H9 (cell line): ENCODE measurements around the gene ZBP1. TPM values are rescaled to one million over a fixed set of nuclear protein-coding genes. Genes with fewer than 3 reads are reported as not detected.

Experiments
- DNase-seq: peaks from one replicate; pipeline ENCODE4 v3.0.0-alpha.2; 2017
- H2AFZ ChIP-seq: one replicate; pipeline ENCODE4 v1.6.1; 2013; ENCODE audit warnings: mild to moderate bottlenecking, low read length, control low read depth, moderate library complexity
- H2AK5ac ChIP-seq: 2 replicates; pipeline ENCODE4 v1.6.1; 2013; ENCODE audit warnings: low read length, control low read depth, mixed read lengths; ENCODE audit not compliant: insufficient read length
- H2BK120ac ChIP-seq: one replicate; pipeline ENCODE4 v1.6.1; 2013; ENCODE audit warnings: low read depth, mild to moderate bottlenecking, low read length, control low read depth, inconsistent platforms; ENCODE audit not compliant: poor library complexity, severe bottlenecking
- H2BK12ac ChIP-seq: 2 replicates; pipeline ENCODE4 v1.6.1; 2013; ENCODE audit warnings: low read length, control low read depth, mixed read lengths, low read depth; ENCODE audit not compliant: insufficient read length
- H2BK15ac ChIP-seq: 2 replicates; pipeline ENCODE4 v1.6.1; 2013; ENCODE audit warnings: low read depth, low read length, control low read depth
- H2BK20ac ChIP-seq: one replicate; pipeline ENCODE4 v1.6.1; 2013; ENCODE audit warnings: low read depth, mild to moderate bottlenecking, low read length, control low read depth, inconsistent platforms; ENCODE audit not compliant: poor library complexity, severe bottlenecking
- H2BK5ac ChIP-seq: 2 replicates; pipeline ENCODE4 v1.6.1; 2013; ENCODE audit warnings: low read length, control low read depth, mixed read lengths; ENCODE audit not compliant: insufficient read length
- H3K14ac ChIP-seq: 2 replicates; pipeline ENCODE4 v1.6.1; 2013; ENCODE audit warnings: low read length, control low read depth; ENCODE audit not compliant: insufficient read depth
- H3K18ac ChIP-seq: 2 replicates; pipeline ENCODE4 v1.6.1; 2013; ENCODE audit warnings: low read depth, mild to moderate bottlenecking, mixed read lengths, low read length, control low read depth; ENCODE audit not compliant: insufficient read length
- H3K23ac ChIP-seq: 2 replicates; pipeline ENCODE4 v1.6.1; 2013; ENCODE audit warnings: low read length, control low read depth, mixed read lengths, low read depth; ENCODE audit not compliant: insufficient read length
- H3K23me2 ChIP-seq: 2 replicates; pipeline ENCODE4 v1.6.1; 2013; ENCODE audit warnings: low read depth, mild to moderate bottlenecking, mixed read lengths, low read length, control low read depth; ENCODE audit not compliant: insufficient read length, poor library complexity, severe bottlenecking
- H3K27ac ChIP-seq: 2 replicates; pipeline ENCODE4 v1.5.1; 2013; ENCODE audit warnings: low read length, control low read depth, mixed read lengths, low read depth; ENCODE audit not compliant: insufficient read length
- H3K27me3 ChIP-seq: 2 replicates; pipeline ENCODE4 v1.6.1; 2013; ENCODE audit warnings: low read length, control low read depth, inconsistent platforms; ENCODE audit not compliant: insufficient read depth
- H3K4ac ChIP-seq: 2 replicates; pipeline ENCODE4 v1.6.1; 2013; ENCODE audit warnings: low read depth, mild to moderate bottlenecking, control low read depth, inconsistent platforms, low read length, moderate library complexity
- H3K4me1 ChIP-seq: 2 replicates; pipeline ENCODE4 v1.6.1; 2013; ENCODE audit warnings: low read length, control low read depth, inconsistent platforms; ENCODE audit not compliant: insufficient read depth
- H3K4me2 ChIP-seq: 2 replicates; pipeline ENCODE4 v1.6.1; 2013; ENCODE audit warnings: low read length, control low read depth, mixed read lengths; ENCODE audit not compliant: insufficient read length, insufficient read depth
- H3K56ac ChIP-seq: 2 replicates; pipeline ENCODE4 v1.6.1; 2013; ENCODE audit warnings: low read depth, mild to moderate bottlenecking, mixed read lengths, low read length, control low read depth; ENCODE audit not compliant: insufficient read length
- H3K79me1 ChIP-seq: 2 replicates; pipeline ENCODE4 v1.6.1; 2013; ENCODE audit warnings: low read depth, mild to moderate bottlenecking, moderate library complexity, low read length, control low read depth, inconsistent platforms; ENCODE audit not compliant: insufficient read depth, poor library complexity, severe bottlenecking
- H3K79me2 ChIP-seq: 2 replicates; pipeline ENCODE4 v1.6.1; 2013; ENCODE audit warnings: low read length, control low read depth, inconsistent platforms; ENCODE audit not compliant: insufficient read depth
- H3K9ac ChIP-seq: 2 replicates; pipeline ENCODE4 v1.6.1; 2013; ENCODE audit warnings: low read length, control low read depth, mixed read lengths; ENCODE audit not compliant: insufficient read length; ENCODE audit errors: extremely low read depth
- H3K9me3 ChIP-seq: one replicate; pipeline ENCODE4 v1.6.1; 2013; ENCODE audit warnings: low read depth, low read length, inconsistent platforms; ENCODE audit not compliant: control insufficient read depth
- H3T11ph ChIP-seq: one replicate; pipeline ENCODE4 v1.6.1; 2013; ENCODE audit warnings: mild to moderate bottlenecking, low read length, control low read depth, inconsistent platforms
- H4K20me1 ChIP-seq: one replicate; pipeline ENCODE4 v1.6.1; 2013; ENCODE audit not compliant: control insufficient read depth, insufficient read length, insufficient read depth
- H4K5ac ChIP-seq: 2 replicates; pipeline ENCODE4 v1.6.1; 2013; ENCODE audit warnings: low read depth, mild to moderate bottlenecking, mixed read lengths, low read length, control low read depth; ENCODE audit not compliant: insufficient read length
- H4K8ac ChIP-seq: replicated peaks from 2 replicates; pipeline ENCODE4 v1.6.1; 2013; ENCODE audit warnings: low read length, control low read depth, mixed read lengths, low read depth; ENCODE audit not compliant: insufficient read length
- H4K91ac ChIP-seq: 2 replicates; pipeline ENCODE4 v1.6.1; 2013; ENCODE audit warnings: low read depth, mild to moderate bottlenecking, moderate library complexity, mixed read lengths, low read length, control low read depth; ENCODE audit not compliant: insufficient read length
- H3K27ac Mint-ChIP-seq, 3 experiments: 2 replicates in 2 of 3; 3 replicates in 1 of 3; pipeline ENCODE4 v1.8.0; 2020 to 2021; ENCODE audit warnings: mixed read lengths in 3 of 3, mild to moderate bottlenecking in 1 of 3, moderate library complexity in 1 of 3
- H3K27me3 Mint-ChIP-seq: 2 replicates; pipeline ENCODE4 v1.8.0; 2021; ENCODE audit warnings: low read depth, mild to moderate bottlenecking, moderate library complexity, mixed read lengths
- H3K36me3 Mint-ChIP-seq, 3 experiments: 2 replicates in 2 of 3; 3 replicates in 1 of 3; pipeline ENCODE4 v1.8.0; 2020 to 2021; ENCODE audit warnings: low read depth in 3 of 3, mixed read lengths in 3 of 3; ENCODE audit not compliant: insufficient read depth in 1 of 3
- H3K4me1 Mint-ChIP-seq, 2 experiments: 2 replicates each; pipeline ENCODE4 v1.8.0; 2020; ENCODE audit warnings: mixed read lengths in 2 of 2
- H3K4me3 Mint-ChIP-seq, 2 experiments: 2 replicates in 1 of 2; 3 replicates in 1 of 2; pipeline ENCODE4 v1.8.0; 2020 to 2021; ENCODE audit warnings: mild to moderate bottlenecking in 2 of 2, mixed read lengths in 2 of 2, moderate library complexity in 1 of 2
- H3K9me3 Mint-ChIP-seq, 2 experiments: 2 replicates in 1 of 2; 3 replicates in 1 of 2; pipeline ENCODE4 v1.8.0; 2020; ENCODE audit warnings: mild to moderate bottlenecking in 2 of 2, mixed read lengths in 2 of 2, moderate library complexity in 1 of 2
- CTCF ChIP-seq: fragments of 200-600 bp; sonication (generic); conservative IDR thresholded peaks from 3 replicates; pipeline ENCODE4 v1.8.0; 2021; ENCODE audit warnings: antibody characterized with exemption, mild to moderate bottlenecking
- WGBS: extraction: QIAGEN DNeasy Blood & Tissue Kit; methylation state at CpG from one replicate; pipeline ENCODE4 v1.1.7; 2013; ENCODE audit warnings: missing lambda C conversion rate, low lambda C conversion rate, mixed read lengths; ENCODE audit not compliant: insufficient read length; ENCODE audit errors: extremely low coverage; 5-methylcytosine and 5-hydroxymethylcytosine counted together
- total RNA-seq: library from RNA; stranded (reverse); gene quantifications from 2 replicates; pipeline ENCODE4 v1.2.1, GENCODE V29; 2021

ZBP1 gene
- total RNA-seq, 1 experiment from 2014 or later: not detected

- Histone ChIP-seq H2BK5ac (no peak overlapping the region), H3K79me2 (no peaks in the 10 kb centered on the region), H4K91ac (no peak overlapping the region), H2AK5ac (no peak overlapping the region), H3K4me1 (no peaks in the 10 kb centered on the region), H3K56ac (no peak overlapping the region), H2AFZ (no peak overlapping the region), H3K14ac (peak overlapping the region; percentile 27; the same call in 1 of the 2 replicates), H4K5ac (no peak overlapping the region), H2BK20ac (no peak overlapping the region), H3K9ac (no peak overlapping the region), H2BK12ac (no peak overlapping the region), H3K79me1 (no peaks in the 10 kb centered on the region), H3K9me3 (no peaks in the 10 kb centered on the region), H3K27ac (no peak overlapping the region), H3K4me2 (no peak overlapping the region), H3K4ac (no peak overlapping the region), H3K23ac (no peak overlapping the region), H3K23me2 (no peaks in the 10 kb centered on the region), H3K18ac (no peak overlapping the region), H3T11ph (no peak overlapping the region), H2BK120ac (no peak overlapping the region), H4K20me1 (no peaks in the 10 kb centered on the region), H2BK15ac (no peak overlapping the region), H4K8ac (no peak overlapping the region), H3K27me3 (no peaks in the 10 kb centered on the region)
- Mint-ChIP-seq H3K27ac (no peak overlapping the region), H3K9me3 (no peaks in the 10 kb centered on the region), H3K27me3 (peaks cover 15% of the 10 kb centered on the region), H3K36me3 (no peaks in the 10 kb centered on the region), H3K4me1 (no peaks in the 10 kb centered on the region), H3K4me3 (no peak overlapping the region)
- TF ChIP-seq CTCF: no peak
- no peak for DNase-seq
- WGBS: no CpG with 5 or more reads among the region's 35 CpGs
These were observed 57.4 kb downstream of the ZBP1 start for GRCh38 chr20:57562541-57563465.
